Effector memory CD4-positive, alpha-beta T cell (primary cell): ENCODE data around the gene CNPY1.

Experiments
- DNase-seq, 3 donors: peaks; one replicate each; pipeline ENCODE4 v3.0.0-alpha.2; 2020
- H3K27ac ChIP-seq: 2 replicates; pipeline ENCODE4 v1.7.0; 2013; ENCODE audit warnings: mild to moderate bottlenecking, low read length, moderate library complexity; ENCODE audit not compliant: insufficient read depth, poor library complexity, severe bottlenecking
- H3K27me3 ChIP-seq: replicated peaks from 2 replicates; pipeline ENCODE4 v1.7.0; 2013; ENCODE audit warnings: mild to moderate bottlenecking, low read length; ENCODE audit not compliant: insufficient read depth, control insufficient read depth, poor library complexity, severe bottlenecking
- H3K36me3 ChIP-seq: 2 replicates; pipeline ENCODE4 v1.7.0; 2013; ENCODE audit warnings: mild to moderate bottlenecking, low read length, moderate library complexity; ENCODE audit not compliant: control insufficient read depth, insufficient read depth
- H3K4me1 ChIP-seq: 2 replicates; pipeline ENCODE4 v1.7.0; 2013; ENCODE audit warnings: low read length, mild to moderate bottlenecking; ENCODE audit not compliant: control insufficient read depth, insufficient read depth, poor library complexity, severe bottlenecking
- H3K4me3 ChIP-seq: 2 replicates; pipeline ENCODE4 v1.7.0; 2013; ENCODE audit warnings: low read length, low read depth, mild to moderate bottlenecking; ENCODE audit not compliant: insufficient read depth, poor library complexity, severe bottlenecking
- H3K9me3 ChIP-seq: 2 replicates; pipeline ENCODE4 v1.7.0; 2013; ENCODE audit warnings: mild to moderate bottlenecking, low read length, moderate library complexity; ENCODE audit not compliant: control insufficient read depth

The CNPY1 gene

DNA sequence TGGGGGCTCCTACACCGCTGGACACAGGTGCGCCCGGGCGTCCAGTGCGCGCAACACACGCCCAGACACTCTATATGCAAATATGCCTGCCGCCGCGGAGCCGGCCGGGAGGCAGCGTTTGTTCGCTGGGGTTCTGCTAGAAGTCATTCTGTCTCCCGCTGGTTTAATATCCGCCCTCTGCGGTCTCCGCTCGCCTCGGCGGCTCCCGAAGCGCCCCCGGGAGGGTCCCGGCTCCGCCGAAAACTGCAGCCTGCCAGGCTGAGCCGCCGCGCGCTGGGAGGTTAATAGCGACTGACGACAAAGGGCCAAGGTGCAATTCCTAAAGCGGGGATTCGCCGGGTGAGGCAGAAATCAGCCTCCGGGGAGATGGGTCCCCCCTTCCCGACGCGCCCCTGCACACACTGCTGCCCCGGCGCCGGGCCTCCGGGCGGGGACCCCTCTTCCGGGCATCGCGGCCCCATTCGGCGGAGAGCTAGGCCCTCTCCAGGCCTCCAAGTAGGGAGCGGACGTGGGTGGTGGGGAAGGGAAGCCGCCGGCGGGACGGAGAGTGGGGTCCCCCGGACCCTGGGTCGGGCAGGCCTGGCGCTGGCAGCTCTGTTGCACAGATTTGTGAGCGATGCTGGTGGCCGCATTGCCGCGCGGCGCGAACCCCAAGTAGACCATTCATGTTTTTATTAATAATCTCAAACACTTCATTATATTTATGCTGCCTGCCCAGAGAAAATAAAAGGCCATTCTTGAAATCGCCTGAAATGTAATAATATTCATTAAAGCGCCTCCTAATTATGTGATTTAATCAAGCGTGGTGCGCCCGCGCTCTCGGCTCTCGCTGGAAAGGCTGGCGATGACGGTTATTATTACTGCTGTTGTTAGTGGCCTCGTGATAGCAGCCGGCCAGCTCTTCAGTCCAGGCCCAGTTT is 79.3 kb downstream of the CNPY1 start:
- Histone ChIP-seq H3K4me1 (peaks cover 17% of the 10 kb centered on the region), H3K9me3 (no peaks in the 10 kb centered on the region), H3K36me3 (no peaks in the 10 kb centered on the region), H3K27me3 (peaks cover 67% of the 10 kb centered on the region), H3K27ac (no peak overlapping the region), H3K4me3 (no peak overlapping the region)
- no peak for DNase-seq

GRCh38 chr7:155466142-155466813 is 80.1 kb downstream of the CNPY1 start:
- Histone ChIP-seq H3K4me3 (no peak overlapping the region), H3K36me3 (no peaks in the 10 kb centered on the region), H3K27me3 (peaks cover 70% of the 10 kb centered on the region), H3K4me1 (peaks cover 17% of the 10 kb centered on the region), H3K9me3 (no peaks in the 10 kb centered on the region), H3K27ac (no peak overlapping the region)
- no peak for DNase-seq

- no peak overlapping the region for H3K27ac ChIP-seq
- no peaks in the 10 kb centered on the region for H3K36me3 ChIP-seq
- no peaks in the 10 kb centered on the region for H3K9me3 ChIP-seq
- peaks cover 70% of the 10 kb centered on the region for H3K27me3 ChIP-seq
- peaks cover 17% of the 10 kb centered on the region for H3K4me1 ChIP-seq
- DNase-seq: no peak
- no peak overlapping the region for H3K4me3 ChIP-seq
These were observed 80.6 kb downstream of the CNPY1 start for GRCh38 chr7:155465761-155466141.

DNA sequence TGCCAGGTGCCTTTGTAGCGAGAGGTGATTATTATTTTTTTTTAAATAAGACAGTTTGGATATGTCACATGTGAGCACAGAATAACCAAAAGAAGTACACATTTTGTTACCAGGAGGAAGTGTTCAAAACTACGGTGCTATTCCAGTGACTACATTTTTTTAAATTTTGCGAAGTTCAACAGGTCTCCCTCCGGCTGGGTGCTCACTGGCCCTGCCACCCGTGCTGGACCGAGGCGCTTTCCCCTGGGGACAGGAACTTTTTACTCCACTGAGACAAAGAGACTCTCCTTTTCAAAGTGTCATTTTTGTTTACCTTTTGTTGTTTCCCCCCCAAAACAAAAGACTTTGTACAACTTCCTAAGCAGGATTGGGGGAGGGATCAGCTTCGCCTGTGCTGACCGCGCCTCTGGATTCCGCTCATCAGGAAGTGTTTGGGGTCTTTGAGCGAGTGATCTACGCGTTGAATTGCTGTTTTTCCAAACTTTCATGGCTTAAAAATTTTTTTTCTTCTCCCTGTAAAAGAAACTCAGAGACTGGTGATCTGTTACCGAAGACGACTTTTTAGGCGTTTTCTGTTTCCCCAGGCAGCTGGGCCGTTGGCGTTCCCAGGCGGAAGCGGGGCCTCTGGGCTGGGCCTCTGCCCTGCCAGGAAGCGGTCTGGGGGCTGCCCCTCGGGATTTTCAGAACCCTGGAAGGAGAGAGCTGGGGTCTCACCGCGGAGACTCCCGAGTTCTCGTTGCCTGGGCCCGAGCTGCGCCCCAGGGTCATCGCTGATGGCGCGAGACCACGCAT is 81.2 kb downstream of the CNPY1 start:
- Histone ChIP-seq H3K4me1 (peaks cover 17% of the 10 kb centered on the region), H3K9me3 (no peaks in the 10 kb centered on the region), H3K27ac (no peak overlapping the region), H3K4me3 (no peak overlapping the region), H3K36me3 (no peaks in the 10 kb centered on the region), H3K27me3 (peaks cover 69% of the 10 kb centered on the region)
- no peak for DNase-seq

- no peak overlapping the region for H3K4me3 ChIP-seq
- no peak for DNase-seq
- H3K27me3 ChIP-seq: peaks cover 77% of the 10 kb centered on the region
- H3K9me3 ChIP-seq: no peaks in the 10 kb centered on the region
- H3K27ac ChIP-seq: no peak overlapping the region
- peaks cover 19% of the 10 kb centered on the region for H3K4me1 ChIP-seq
- no peaks in the 10 kb centered on the region for H3K36me3 ChIP-seq
These were observed 82.2 kb downstream of the CNPY1 start for GRCh38 chr7:155464183-155464582.

DNA sequence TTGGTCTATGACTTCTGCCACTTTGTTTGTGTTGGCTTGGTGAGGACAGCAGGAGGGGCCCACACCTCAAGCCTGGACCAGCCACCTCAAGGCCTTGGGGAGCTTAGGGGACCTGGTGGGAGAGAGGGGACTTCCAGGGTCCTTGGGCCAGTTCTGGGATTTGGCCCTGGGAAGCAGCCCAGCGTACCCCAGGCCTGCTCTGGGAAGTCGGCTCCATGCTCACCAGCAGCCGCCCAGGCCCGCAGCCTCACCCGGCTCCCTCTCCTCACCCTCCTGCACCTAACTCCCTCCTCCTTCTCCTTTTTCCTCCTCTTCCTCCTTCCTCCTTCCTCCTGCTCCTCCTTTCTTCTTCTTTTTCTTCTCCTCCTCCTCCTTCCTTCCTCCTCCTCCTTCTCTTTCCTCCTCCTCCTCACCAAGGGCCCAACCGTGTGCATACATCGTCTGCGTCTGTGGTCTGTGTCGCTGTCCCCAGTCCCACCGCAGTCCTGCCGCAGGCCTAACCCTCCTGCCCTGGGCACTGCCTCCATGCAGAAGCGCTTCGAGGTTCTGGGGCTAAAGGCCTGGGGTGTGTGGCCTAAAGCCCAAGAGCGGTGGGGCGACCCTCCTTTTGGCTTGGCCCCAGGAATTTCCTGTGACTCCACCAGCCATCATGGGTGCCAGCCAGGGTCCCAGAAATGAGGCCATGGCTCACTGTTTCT is 83.1 kb downstream of the CNPY1 start:
- Histone ChIP-seq H3K9me3 (no peaks in the 10 kb centered on the region), H3K27ac (no peak overlapping the region), H3K36me3 (no peaks in the 10 kb centered on the region), H3K4me1 (peaks cover 20% of the 10 kb centered on the region), H3K27me3 (peaks cover 74% of the 10 kb centered on the region), H3K4me3 (no peak overlapping the region)
- DNase-seq: no peak

DNA sequence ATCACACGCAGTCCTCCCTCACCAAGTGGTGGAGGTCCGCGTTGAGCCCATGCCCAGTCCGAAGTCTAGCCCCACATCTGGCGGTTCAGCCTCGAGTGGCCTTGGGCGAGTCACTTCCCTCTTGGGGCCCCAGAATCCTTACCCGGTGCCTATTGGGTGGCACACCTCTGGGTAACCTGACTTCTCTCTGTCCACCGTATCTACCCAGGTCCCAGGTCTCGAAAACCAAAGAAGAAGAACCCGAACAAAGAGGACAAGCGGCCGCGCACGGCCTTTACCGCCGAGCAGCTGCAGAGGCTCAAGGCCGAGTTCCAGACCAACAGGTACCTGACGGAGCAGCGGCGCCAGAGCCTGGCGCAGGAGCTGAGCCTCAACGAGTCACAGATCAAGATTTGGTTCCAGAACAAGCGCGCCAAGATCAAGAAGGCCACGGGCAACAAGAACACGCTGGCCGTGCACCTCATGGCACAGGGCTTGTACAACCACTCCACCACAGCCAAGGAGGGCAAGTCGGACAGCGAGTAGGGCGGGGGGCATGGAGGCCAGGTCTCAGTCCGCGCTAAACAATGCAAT is 84.1 kb downstream of the CNPY1 start:
- H3K9me3 ChIP-seq: no peaks in the 10 kb centered on the region
- peaks cover 70% of the 10 kb centered on the region for H3K27me3 ChIP-seq
- H3K4me3 ChIP-seq: no peak overlapping the region
- peaks cover 16% of the 10 kb centered on the region for H3K4me1 ChIP-seq
- no peak overlapping the region for H3K27ac ChIP-seq
- H3K36me3 ChIP-seq: no peaks in the 10 kb centered on the region
- DNase-seq: no peak

DNA sequence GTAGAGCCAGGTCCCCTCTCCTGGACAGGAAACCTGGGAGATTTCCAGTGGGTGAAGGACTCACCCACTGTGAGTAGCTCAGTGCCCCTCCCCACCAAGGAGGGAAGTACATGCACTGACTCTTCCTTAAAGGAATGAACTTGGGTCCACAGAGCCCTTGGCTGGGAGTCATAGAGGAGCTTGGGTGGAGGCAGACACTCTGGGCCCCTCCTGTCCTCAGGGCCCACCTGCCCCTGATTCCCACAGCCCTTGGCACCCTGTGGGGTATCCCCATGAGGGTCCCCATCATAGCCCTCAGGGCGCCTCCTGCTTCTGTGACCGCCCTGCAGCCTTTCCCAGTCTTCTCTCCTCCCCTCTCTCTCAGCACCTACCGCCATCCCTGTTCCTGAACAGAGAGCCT is 84.7 kb downstream of the CNPY1 start:
- Histone ChIP-seq H3K9me3 (no peaks in the 10 kb centered on the region), H3K4me3 (no peak overlapping the region), H3K36me3 (no peaks in the 10 kb centered on the region), H3K4me1 (peaks cover 15% of the 10 kb centered on the region), H3K27me3 (peaks cover 70% of the 10 kb centered on the region), H3K27ac (no peak overlapping the region)
- DNase-seq: no peak

GRCh38 chr7:155460926-155461613 is 85.3 kb downstream of the CNPY1 start:
- DNase-seq: no peak
- peaks cover 69% of the 10 kb centered on the region for H3K27me3 ChIP-seq
- H3K36me3 ChIP-seq: no peaks in the 10 kb centered on the region
- no peak overlapping the region for H3K27ac ChIP-seq
- H3K4me3 ChIP-seq: no peak overlapping the region
- peaks cover 12% of the 10 kb centered on the region for H3K4me1 ChIP-seq
- no peaks in the 10 kb centered on the region for H3K9me3 ChIP-seq
